Dendritic cell treated with granulocyte-macrophage colony-stimulating factor and Interleukin-4, amounts not matched to agents 40 ng/mL and 50 ng/mL, for 4 days (primary cell): ENCODE data around the gene UNC13A.

Experiments used
- H3K27ac Mint-ChIP-seq: one replicate; pipeline ENCODE4 v1.8.0; 2022; ENCODE audit warnings: mild to moderate bottlenecking, mixed read lengths
- H3K27me3 Mint-ChIP-seq: one replicate; pipeline ENCODE4 v1.8.0; 2022; ENCODE audit warnings: mild to moderate bottlenecking, mixed read lengths
- H3K36me3 Mint-ChIP-seq: one replicate; pipeline ENCODE4 v1.8.0; 2022; ENCODE audit warnings: low read depth, mixed read lengths
- H3K4me1 Mint-ChIP-seq: one replicate; pipeline ENCODE4 v1.8.0; 2022; ENCODE audit warnings: low read depth, mixed read lengths
- H3K4me3 Mint-ChIP-seq: one replicate; pipeline ENCODE4 v1.8.0; 2022; ENCODE audit warnings: mild to moderate bottlenecking, moderate library complexity, mixed read lengths
- H3K9me3 Mint-ChIP-seq: one replicate; pipeline ENCODE4 v1.8.0; 2022; ENCODE audit warnings: mixed read lengths
- intact Hi-C: fragments of 100-400 bp; cut with micrococcal nuclease; formaldehyde crosslinking; loops from one replicate; pipeline ENCODE4 v1.15.0; 2022

UNC13A gene

GRCh38 chr19:17687857-17688784 lies at the start of gene UNC13A:
TSS of gene UNC13A (minus strand) at chr19:17688354. CDS start at chr19:17688199, 155 bp downstream.
- Mint-ChIP-seq H3K9me3 (no peaks in the 10 kb centered on the region), H3K4me3 (no peak within 1 kb of the TSS), H3K36me3 (no peaks in the 10 kb centered on the region), H3K4me1 (peaks cover 12% of the 10 kb centered on the region), H3K27ac (no peak within 1 kb of the TSS), H3K27me3 (peaks cover 84% of the 10 kb centered on the region)
- intact Hi-C loops, result no loop called here

- Mint-ChIP-seq H3K4me1 (peaks cover 93% of the 10 kb centered on the region), H3K9me3 (no peaks in the 10 kb centered on the region), H3K36me3 (peaks cover 61% of the 10 kb centered on the region), H3K27ac (peak overlapping the region; percentile 89), H3K27me3 (no peaks in the 10 kb centered on the region), H3K4me3 (no peak overlapping the region)
- intact Hi-C loops, result no loop called here
These were observed 49.6 kb upstream of the UNC13A start for GRCh38 chr19:17737690-17738153.

- intact Hi-C loops, result loop anchor here (2.0 kb wide), 1 partner anchor 15 kb away; no protein-coding TSS in a partner anchor
- no peaks in the 10 kb centered on the region for H3K27me3 Mint-ChIP-seq
- H3K4me3 Mint-ChIP-seq, result peak overlapping the region; percentile 32
- peaks cover 93% of the 10 kb centered on the region for H3K4me1 Mint-ChIP-seq
- peaks cover 84% of the 10 kb centered on the region for H3K36me3 Mint-ChIP-seq
- H3K9me3 Mint-ChIP-seq, result no peaks in the 10 kb centered on the region
- H3K27ac Mint-ChIP-seq, result peak overlapping the region; percentile 85
These were observed 47.3 kb upstream of the UNC13A start for GRCh38 chr19:17735410-17735809.

- peak overlapping the region; percentile 83 for H3K4me3 Mint-ChIP-seq
- peaks cover 97% of the 10 kb centered on the region for H3K36me3 Mint-ChIP-seq
- H3K27ac Mint-ChIP-seq, result peak overlapping the region; percentile 85
- intact Hi-C loops, result loop anchor here (2.0 kb wide), 1 partner anchor 13 kb away; no protein-coding TSS in a partner anchor
- no peaks in the 10 kb centered on the region for H3K27me3 Mint-ChIP-seq
- peaks cover 99% of the 10 kb centered on the region for H3K4me1 Mint-ChIP-seq
- H3K9me3 Mint-ChIP-seq, result no peaks in the 10 kb centered on the region
These were observed 46.0 kb upstream of the UNC13A start for GRCh38 chr19:17734146-17734545.

GRCh38 chr19:17733127-17733526 lies 45.0 kb upstream of the UNC13A start:
- no peaks in the 10 kb centered on the region for H3K27me3 Mint-ChIP-seq
- intact Hi-C loops, result no loop called here
- H3K4me1 Mint-ChIP-seq, result peaks cover 99% of the 10 kb centered on the region
- H3K9me3 Mint-ChIP-seq, result no peaks in the 10 kb centered on the region
- H3K27ac Mint-ChIP-seq, result peak overlapping the region; percentile 85
- H3K36me3 Mint-ChIP-seq, result peaks cover 100% of the 10 kb centered on the region
- H3K4me3 Mint-ChIP-seq, result peak overlapping the region; percentile 83

- Mint-ChIP-seq H3K4me3 (no peak overlapping the region), H3K4me1 (peaks cover 92% of the 10 kb centered on the region), H3K9me3 (no peaks in the 10 kb centered on the region), H3K36me3 (peaks cover 100% of the 10 kb centered on the region), H3K27ac (peak overlapping the region; percentile 65), H3K27me3 (no peaks in the 10 kb centered on the region)
- intact Hi-C loops, result no loop called here
These were observed 39.7 kb upstream of the UNC13A start for GRCh38 chr19:17727843-17728242.

GRCh38 chr19:17726964-17727773 lies 39.0 kb upstream of the UNC13A start:
- H3K27ac Mint-ChIP-seq, result peak overlapping the region; percentile 65
- no peaks in the 10 kb centered on the region for H3K27me3 Mint-ChIP-seq
- H3K9me3 Mint-ChIP-seq, result no peaks in the 10 kb centered on the region
- H3K36me3 Mint-ChIP-seq, result peaks cover 100% of the 10 kb centered on the region
- H3K4me3 Mint-ChIP-seq, result no peak overlapping the region
- peaks cover 93% of the 10 kb centered on the region for H3K4me1 Mint-ChIP-seq
- intact Hi-C loops, result no loop called here

- Mint-ChIP-seq H3K4me1 (peaks cover 93% of the 10 kb centered on the region), H3K27me3 (no peaks in the 10 kb centered on the region), H3K9me3 (no peaks in the 10 kb centered on the region), H3K27ac (peak overlapping the region; percentile 65), H3K36me3 (peaks cover 100% of the 10 kb centered on the region), H3K4me3 (no peak overlapping the region)
- intact Hi-C loops, result no loop called here
These were observed 38.1 kb upstream of the UNC13A start for GRCh38 chr19:17726136-17726741.

- intact Hi-C loops, result no loop called here
- H3K4me1 Mint-ChIP-seq, result peaks cover 93% of the 10 kb centered on the region
- no peak overlapping the region for H3K4me3 Mint-ChIP-seq
- H3K27ac Mint-ChIP-seq, result peak overlapping the region; percentile 63
- H3K36me3 Mint-ChIP-seq, result peaks cover 100% of the 10 kb centered on the region
- no peaks in the 10 kb centered on the region for H3K27me3 Mint-ChIP-seq
- no peaks in the 10 kb centered on the region for H3K9me3 Mint-ChIP-seq
These were observed 37.4 kb upstream of the UNC13A start for GRCh38 chr19:17725422-17726078.

- Mint-ChIP-seq H3K27me3 (no peaks in the 10 kb centered on the region), H3K27ac (peak overlapping the region; percentile 63), H3K4me1 (peaks cover 91% of the 10 kb centered on the region), H3K4me3 (no peak overlapping the region), H3K36me3 (peaks cover 100% of the 10 kb centered on the region), H3K9me3 (no peaks in the 10 kb centered on the region)
- intact Hi-C loops, result no loop called here
These were observed 36.5 kb upstream of the UNC13A start for GRCh38 chr19:17724655-17725054.

GRCh38 chr19:17722655-17723240 lies 34.6 kb upstream of the UNC13A start:
- intact Hi-C loops, result no loop called here
- H3K27ac Mint-ChIP-seq, result no peak overlapping the region
- no peak overlapping the region for H3K4me3 Mint-ChIP-seq
- no peaks in the 10 kb centered on the region for H3K9me3 Mint-ChIP-seq
- no peaks in the 10 kb centered on the region for H3K27me3 Mint-ChIP-seq
- H3K36me3 Mint-ChIP-seq, result peaks cover 87% of the 10 kb centered on the region
- H3K4me1 Mint-ChIP-seq, result peaks cover 87% of the 10 kb centered on the region

- intact Hi-C loops, result loop anchor here (2.0 kb wide), 1 partner anchor 13 kb away; no protein-coding TSS in a partner anchor
- peaks cover 87% of the 10 kb centered on the region for H3K4me1 Mint-ChIP-seq
- H3K9me3 Mint-ChIP-seq, result no peaks in the 10 kb centered on the region
- H3K4me3 Mint-ChIP-seq, result peak overlapping the region; percentile 96
- H3K27ac Mint-ChIP-seq, result peak overlapping the region; percentile 83
- H3K36me3 Mint-ChIP-seq, result peaks cover 77% of the 10 kb centered on the region
- H3K27me3 Mint-ChIP-seq, result no peaks in the 10 kb centered on the region
These were observed 33.7 kb upstream of the UNC13A start for GRCh38 chr19:17721821-17722220.
